T-helper 1 cell treated with Interleukin-12 subunit alpha and Interleukin-12 subunit beta and Interleukin-4 antibody, amounts not matched to agents 30 μg/mL and 1 μg/mL, for 36 hours (primary cell): ENCODE measurements around the gene PDSS2.
"Not testable (repeated sequence)": the region's sequence is repeated elsewhere in the genome, so short reads cannot be mapped to it uniquely, and the experiment has no call there.

Source experiments
- H3K27ac Mint-ChIP-seq: one replicate; pipeline ENCODE4 v1.8.0; 2021; ENCODE audit warnings: mild to moderate bottlenecking, mixed read lengths
- H3K27me3 Mint-ChIP-seq: one replicate; pipeline ENCODE4 v1.8.0; 2021; ENCODE audit warnings: low read depth, mixed read lengths
- H3K36me3 Mint-ChIP-seq: one replicate; pipeline ENCODE4 v1.8.0; 2021; ENCODE audit warnings: low read depth, mixed read lengths
- H3K4me1 Mint-ChIP-seq: one replicate; pipeline ENCODE4 v1.8.0; 2021; ENCODE audit warnings: low read depth, mixed read lengths
- H3K4me3 Mint-ChIP-seq: one replicate; pipeline ENCODE4 v1.8.0; 2021; ENCODE audit warnings: mild to moderate bottlenecking, moderate library complexity, mixed read lengths
- H3K9me3 Mint-ChIP-seq: one replicate; pipeline ENCODE4 v1.8.0; 2021; ENCODE audit warnings: mixed read lengths

PDSS2 gene

DNA sequence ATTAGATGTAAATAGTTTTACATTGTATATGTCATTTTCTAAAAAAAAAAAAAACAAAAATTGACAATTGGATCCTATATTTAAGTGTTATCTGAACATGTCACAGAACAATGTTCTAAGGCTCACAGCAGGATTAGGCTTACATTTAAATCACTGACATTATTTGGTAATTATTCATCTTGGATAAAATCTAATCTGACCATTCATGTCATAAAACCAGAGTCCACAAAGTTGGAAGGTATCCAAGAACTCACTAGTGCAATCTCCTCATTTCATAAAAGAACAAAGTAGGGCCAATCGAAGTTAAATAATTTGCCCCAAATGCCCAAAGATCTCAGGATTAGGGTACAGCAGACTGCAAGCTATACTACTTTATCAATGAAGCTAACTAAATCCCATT lies 73.0 kb downstream of the PDSS2 start:
- Mint-ChIP-seq H3K27ac (no peak overlapping the region), H3K36me3 (no peaks in the 10 kb centered on the region), H3K4me3 (no peak overlapping the region), H3K27me3 (no peaks in the 10 kb centered on the region), H3K9me3 (no peaks in the 10 kb centered on the region), H3K4me1 (peaks cover 3% of the 10 kb centered on the region)

DNA sequence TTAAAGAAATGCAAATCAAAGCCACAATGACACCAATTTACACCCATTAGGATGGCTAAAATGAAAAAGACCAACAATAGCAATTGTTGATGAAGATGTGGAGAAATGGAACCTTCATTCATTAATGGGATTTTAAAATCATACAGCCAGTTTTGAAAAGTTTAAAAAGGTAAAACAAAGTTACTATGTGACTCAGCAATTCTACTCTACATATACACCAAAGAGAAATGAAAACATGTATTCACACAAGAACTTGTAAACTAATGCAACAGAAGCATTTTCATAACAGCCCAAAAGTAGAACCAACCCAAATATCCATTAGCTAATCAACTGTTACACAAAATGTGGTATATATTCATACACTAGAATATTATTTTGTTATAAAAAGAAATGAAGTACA lies 75.7 kb downstream of the PDSS2 start:
- no peak overlapping the region for H3K27ac Mint-ChIP-seq
- peaks cover 2% of the 10 kb centered on the region for H3K36me3 Mint-ChIP-seq
- peaks cover 4% of the 10 kb centered on the region for H3K9me3 Mint-ChIP-seq
- H3K27me3 Mint-ChIP-seq = no peaks in the 10 kb centered on the region
- no peak overlapping the region for H3K4me3 Mint-ChIP-seq
- peaks cover 3% of the 10 kb centered on the region for H3K4me1 Mint-ChIP-seq

GRCh38 chr6:107374264-107374663 lies 85.1 kb downstream of the PDSS2 start:
- Mint-ChIP-seq H3K27me3 (no peaks in the 10 kb centered on the region), H3K4me3 (no peak overlapping the region), H3K27ac (no peak overlapping the region), H3K36me3 (no peaks in the 10 kb centered on the region), H3K9me3 (no peaks in the 10 kb centered on the region), H3K4me1 (no peaks in the 10 kb centered on the region)

- Mint-ChIP-seq H3K27ac (no peak overlapping the region), H3K4me3 (no peak overlapping the region), H3K27me3 (no peaks in the 10 kb centered on the region), H3K36me3 (no peaks in the 10 kb centered on the region), H3K9me3 (no peaks in the 10 kb centered on the region), H3K4me1 (no peaks in the 10 kb centered on the region)
These were observed 89.9 kb downstream of the PDSS2 start for GRCh38 chr6:107369493-107369892.

- Mint-ChIP-seq H3K4me1 (no peaks in the 10 kb centered on the region), H3K27me3 (no peaks in the 10 kb centered on the region), H3K9me3 (peaks cover 4% of the 10 kb centered on the region), H3K4me3 (no peak overlapping the region), H3K36me3 (peaks cover 3% of the 10 kb centered on the region), H3K27ac (no peak overlapping the region)
These were observed 90.9 kb downstream of the PDSS2 start for GRCh38 chr6:107368471-107368870.

GRCh38 chr6:107364173-107364572 lies 95.2 kb downstream of the PDSS2 start:
- H3K36me3 Mint-ChIP-seq = peaks cover 16% of the 10 kb centered on the region
- H3K27me3 Mint-ChIP-seq, H3K4me1 Mint-ChIP-seq, H3K4me3 Mint-ChIP-seq, H3K27ac Mint-ChIP-seq: not testable (repeated sequence)
- peaks cover 18% of the 10 kb centered on the region for H3K9me3 Mint-ChIP-seq

- Mint-ChIP-seq H3K9me3 (peaks cover 18% of the 10 kb centered on the region), H3K4me1 (no peaks in the 10 kb centered on the region), H3K27me3 (no peaks in the 10 kb centered on the region), H3K36me3 (peaks cover 16% of the 10 kb centered on the region), H3K27ac (no peak overlapping the region), H3K4me3 (no peak overlapping the region)
These were observed 97.4 kb downstream of the PDSS2 start for GRCh38 chr6:107361753-107362604.

DNA sequence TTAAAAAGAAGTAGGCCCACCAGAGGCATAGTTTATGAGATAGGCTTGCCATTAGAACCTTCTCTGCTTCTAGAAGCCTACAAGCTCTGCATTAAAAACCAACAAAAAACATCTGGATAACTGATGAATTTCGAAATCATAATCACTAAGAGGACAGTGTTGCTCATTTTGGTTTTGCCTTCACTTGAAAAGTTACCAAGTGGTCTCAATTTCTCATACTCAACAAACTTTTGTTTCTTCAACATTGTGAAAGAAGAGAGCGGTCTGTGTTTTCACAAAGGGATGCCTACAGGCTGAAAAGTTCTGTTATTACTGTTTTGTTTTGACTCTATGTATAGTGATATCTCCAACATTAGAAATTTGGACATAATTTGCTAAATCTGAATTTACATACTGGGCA lies 98.9 kb downstream of the PDSS2 start:
- H3K9me3 Mint-ChIP-seq = peaks cover 18% of the 10 kb centered on the region
- H3K27me3 Mint-ChIP-seq = no peaks in the 10 kb centered on the region
- H3K27ac Mint-ChIP-seq = no peak overlapping the region
- no peak overlapping the region for H3K4me3 Mint-ChIP-seq
- no peaks in the 10 kb centered on the region for H3K4me1 Mint-ChIP-seq
- H3K36me3 Mint-ChIP-seq = peaks cover 16% of the 10 kb centered on the region

- Mint-ChIP-seq H3K27me3 (no peaks in the 10 kb centered on the region), H3K36me3 (peaks cover 7% of the 10 kb centered on the region), H3K27ac (no peak overlapping the region), H3K4me3 (no peak overlapping the region), H3K9me3 (peaks cover 8% of the 10 kb centered on the region), H3K4me1 (no peaks in the 10 kb centered on the region)
These were observed 101.5 kb downstream of the PDSS2 start for GRCh38 chr6:107357842-107358241.

- Mint-ChIP-seq H3K27me3 (no peaks in the 10 kb centered on the region), H3K36me3 (peaks cover under 1% of the 10 kb centered on the region), H3K9me3 (peaks cover under 1% of the 10 kb centered on the region), H3K27ac (no peak overlapping the region), H3K4me1 (no peaks in the 10 kb centered on the region), H3K4me3 (no peak overlapping the region)
These were observed 102.3 kb downstream of the PDSS2 start for GRCh38 chr6:107357031-107357430.

DNA sequence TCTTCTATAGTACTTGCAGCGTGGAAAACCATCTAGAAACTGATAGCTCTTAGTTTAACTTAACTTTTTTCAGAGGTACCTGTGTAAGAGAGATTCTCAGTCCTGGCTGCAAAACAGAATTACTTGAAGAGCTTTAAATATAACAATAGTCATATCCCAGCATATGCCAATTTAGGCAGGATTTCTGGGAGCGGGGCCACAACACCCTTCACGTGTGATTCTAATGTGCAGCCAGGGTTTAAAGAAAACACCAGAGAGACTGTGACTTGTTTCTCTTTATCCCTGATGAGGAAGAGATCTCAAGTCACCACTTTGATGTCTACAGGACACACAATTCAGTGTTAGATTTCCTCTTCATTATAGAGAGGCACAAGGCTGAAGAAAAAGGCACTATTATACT lies 103.7 kb downstream of the PDSS2 start:
- no peaks in the 10 kb centered on the region for H3K4me1 Mint-ChIP-seq
- H3K27me3 Mint-ChIP-seq = no peaks in the 10 kb centered on the region
- H3K9me3 Mint-ChIP-seq = no peaks in the 10 kb centered on the region
- no peak overlapping the region for H3K4me3 Mint-ChIP-seq
- no peaks in the 10 kb centered on the region for H3K36me3 Mint-ChIP-seq
- no peak overlapping the region for H3K27ac Mint-ChIP-seq

GRCh38 chr6:107354451-107354850 lies 104.9 kb downstream of the PDSS2 start:
- Mint-ChIP-seq H3K4me1 (no peaks in the 10 kb centered on the region), H3K36me3 (no peaks in the 10 kb centered on the region), H3K27ac (no peak overlapping the region), H3K4me3 (no peak overlapping the region), H3K27me3 (no peaks in the 10 kb centered on the region), H3K9me3 (no peaks in the 10 kb centered on the region)

GRCh38 chr6:107353773-107354382 lies 105.5 kb downstream of the PDSS2 start:
- Mint-ChIP-seq H3K9me3 (no peaks in the 10 kb centered on the region), H3K4me3 (no peak overlapping the region), H3K36me3 (no peaks in the 10 kb centered on the region), H3K27me3 (no peaks in the 10 kb centered on the region), H3K4me1 (no peaks in the 10 kb centered on the region), H3K27ac (no peak overlapping the region)

GRCh38 chr6:107348224-107348623 lies 111.1 kb downstream of the PDSS2 start:
- no peaks in the 10 kb centered on the region for H3K9me3 Mint-ChIP-seq
- no peak overlapping the region for H3K27ac Mint-ChIP-seq
- no peaks in the 10 kb centered on the region for H3K4me1 Mint-ChIP-seq

GRCh38 chr6:107345393-107345792 lies 114.0 kb downstream of the PDSS2 start:
- H3K4me1 Mint-ChIP-seq = no peaks in the 10 kb centered on the region
- H3K36me3 Mint-ChIP-seq = peaks cover 1% of the 10 kb centered on the region
- H3K27me3 Mint-ChIP-seq = no peaks in the 10 kb centered on the region
- no peak overlapping the region for H3K4me3 Mint-ChIP-seq
- no peaks in the 10 kb centered on the region for H3K9me3 Mint-ChIP-seq
- no peak overlapping the region for H3K27ac Mint-ChIP-seq

More at GRCh38 chr6:107348224-107348623, 111.1 kb downstream of the PDSS2 start:
- Mint-ChIP-seq H3K4me3 (no peak overlapping the region), H3K27me3 (no peaks in the 10 kb centered on the region), H3K36me3 (no peaks in the 10 kb centered on the region)
